H9 (cell line): ENCODE results near the gene SCARB2. TPM values are rescaled to one million over a fixed set of nuclear protein-coding genes. Genes with fewer than 3 reads are reported as not detected.

ENCODE experiments used
- DNase-seq: peaks from one replicate; pipeline ENCODE4 v3.0.0-alpha.2; 2017
- H2AFZ ChIP-seq: one replicate; pipeline ENCODE4 v1.6.1; 2013; ENCODE audit warnings: mild to moderate bottlenecking, low read length, control low read depth, moderate library complexity
- H2AK5ac ChIP-seq: 2 replicates; pipeline ENCODE4 v1.6.1; 2013; ENCODE audit warnings: low read length, control low read depth, mixed read lengths; ENCODE audit not compliant: insufficient read length
- H2BK120ac ChIP-seq: one replicate; pipeline ENCODE4 v1.6.1; 2013; ENCODE audit warnings: low read depth, mild to moderate bottlenecking, low read length, control low read depth, inconsistent platforms; ENCODE audit not compliant: poor library complexity, severe bottlenecking
- H2BK12ac ChIP-seq: 2 replicates; pipeline ENCODE4 v1.6.1; 2013; ENCODE audit warnings: low read length, control low read depth, mixed read lengths, low read depth; ENCODE audit not compliant: insufficient read length
- H2BK15ac ChIP-seq: 2 replicates; pipeline ENCODE4 v1.6.1; 2013; ENCODE audit warnings: low read depth, low read length, control low read depth
- H2BK20ac ChIP-seq: one replicate; pipeline ENCODE4 v1.6.1; 2013; ENCODE audit warnings: low read depth, mild to moderate bottlenecking, low read length, control low read depth, inconsistent platforms; ENCODE audit not compliant: poor library complexity, severe bottlenecking
- H2BK5ac ChIP-seq: 2 replicates; pipeline ENCODE4 v1.6.1; 2013; ENCODE audit warnings: low read length, control low read depth, mixed read lengths; ENCODE audit not compliant: insufficient read length
- H3K14ac ChIP-seq: 2 replicates; pipeline ENCODE4 v1.6.1; 2013; ENCODE audit warnings: low read length, control low read depth; ENCODE audit not compliant: insufficient read depth
- H3K18ac ChIP-seq: 2 replicates; pipeline ENCODE4 v1.6.1; 2013; ENCODE audit warnings: low read depth, mild to moderate bottlenecking, mixed read lengths, low read length, control low read depth; ENCODE audit not compliant: insufficient read length
- H3K23ac ChIP-seq: 2 replicates; pipeline ENCODE4 v1.6.1; 2013; ENCODE audit warnings: low read length, control low read depth, mixed read lengths, low read depth; ENCODE audit not compliant: insufficient read length
- H3K23me2 ChIP-seq: 2 replicates; pipeline ENCODE4 v1.6.1; 2013; ENCODE audit warnings: low read depth, mild to moderate bottlenecking, mixed read lengths, low read length, control low read depth; ENCODE audit not compliant: insufficient read length, poor library complexity, severe bottlenecking
- H3K27ac ChIP-seq: 2 replicates; pipeline ENCODE4 v1.5.1; 2013; ENCODE audit warnings: low read length, control low read depth, mixed read lengths, low read depth; ENCODE audit not compliant: insufficient read length
- H3K27me3 ChIP-seq: 2 replicates; pipeline ENCODE4 v1.6.1; 2013; ENCODE audit warnings: low read length, control low read depth, inconsistent platforms; ENCODE audit not compliant: insufficient read depth
- H3K4ac ChIP-seq: 2 replicates; pipeline ENCODE4 v1.6.1; 2013; ENCODE audit warnings: low read depth, mild to moderate bottlenecking, control low read depth, inconsistent platforms, low read length, moderate library complexity
- H3K4me1 ChIP-seq: 2 replicates; pipeline ENCODE4 v1.6.1; 2013; ENCODE audit warnings: low read length, control low read depth, inconsistent platforms; ENCODE audit not compliant: insufficient read depth
- H3K4me2 ChIP-seq: 2 replicates; pipeline ENCODE4 v1.6.1; 2013; ENCODE audit warnings: low read length, control low read depth, mixed read lengths; ENCODE audit not compliant: insufficient read length, insufficient read depth
- H3K56ac ChIP-seq: 2 replicates; pipeline ENCODE4 v1.6.1; 2013; ENCODE audit warnings: low read depth, mild to moderate bottlenecking, mixed read lengths, low read length, control low read depth; ENCODE audit not compliant: insufficient read length
- H3K79me1 ChIP-seq: 2 replicates; pipeline ENCODE4 v1.6.1; 2013; ENCODE audit warnings: low read depth, mild to moderate bottlenecking, moderate library complexity, low read length, control low read depth, inconsistent platforms; ENCODE audit not compliant: insufficient read depth, poor library complexity, severe bottlenecking
- H3K79me2 ChIP-seq: 2 replicates; pipeline ENCODE4 v1.6.1; 2013; ENCODE audit warnings: low read length, control low read depth, inconsistent platforms; ENCODE audit not compliant: insufficient read depth
- H3K9ac ChIP-seq: 2 replicates; pipeline ENCODE4 v1.6.1; 2013; ENCODE audit warnings: low read length, control low read depth, mixed read lengths; ENCODE audit not compliant: insufficient read length; ENCODE audit errors: extremely low read depth
- H3K9me3 ChIP-seq: one replicate; pipeline ENCODE4 v1.6.1; 2013; ENCODE audit warnings: low read depth, low read length, inconsistent platforms; ENCODE audit not compliant: control insufficient read depth
- H3T11ph ChIP-seq: one replicate; pipeline ENCODE4 v1.6.1; 2013; ENCODE audit warnings: mild to moderate bottlenecking, low read length, control low read depth, inconsistent platforms
- H4K20me1 ChIP-seq: one replicate; pipeline ENCODE4 v1.6.1; 2013; ENCODE audit not compliant: control insufficient read depth, insufficient read length, insufficient read depth
- H4K5ac ChIP-seq: 2 replicates; pipeline ENCODE4 v1.6.1; 2013; ENCODE audit warnings: low read depth, mild to moderate bottlenecking, mixed read lengths, low read length, control low read depth; ENCODE audit not compliant: insufficient read length
- H4K8ac ChIP-seq: replicated peaks from 2 replicates; pipeline ENCODE4 v1.6.1; 2013; ENCODE audit warnings: low read length, control low read depth, mixed read lengths, low read depth; ENCODE audit not compliant: insufficient read length
- H4K91ac ChIP-seq: 2 replicates; pipeline ENCODE4 v1.6.1; 2013; ENCODE audit warnings: low read depth, mild to moderate bottlenecking, moderate library complexity, mixed read lengths, low read length, control low read depth; ENCODE audit not compliant: insufficient read length
- H3K27ac Mint-ChIP-seq, 3 experiments: 2 replicates in 2 of 3; 3 replicates in 1 of 3; pipeline ENCODE4 v1.8.0; 2020 to 2021; ENCODE audit warnings: mixed read lengths in 3 of 3, mild to moderate bottlenecking in 1 of 3, moderate library complexity in 1 of 3
- H3K27me3 Mint-ChIP-seq: 2 replicates; pipeline ENCODE4 v1.8.0; 2021; ENCODE audit warnings: low read depth, mild to moderate bottlenecking, moderate library complexity, mixed read lengths
- H3K36me3 Mint-ChIP-seq, 3 experiments: 2 replicates in 2 of 3; 3 replicates in 1 of 3; pipeline ENCODE4 v1.8.0; 2020 to 2021; ENCODE audit warnings: low read depth in 3 of 3, mixed read lengths in 3 of 3; ENCODE audit not compliant: insufficient read depth in 1 of 3
- H3K4me1 Mint-ChIP-seq, 2 experiments: 2 replicates each; pipeline ENCODE4 v1.8.0; 2020; ENCODE audit warnings: mixed read lengths in 2 of 2
- H3K4me3 Mint-ChIP-seq, 2 experiments: 2 replicates in 1 of 2; 3 replicates in 1 of 2; pipeline ENCODE4 v1.8.0; 2020 to 2021; ENCODE audit warnings: mild to moderate bottlenecking in 2 of 2, mixed read lengths in 2 of 2, moderate library complexity in 1 of 2
- H3K9me3 Mint-ChIP-seq, 2 experiments: 2 replicates in 1 of 2; 3 replicates in 1 of 2; pipeline ENCODE4 v1.8.0; 2020; ENCODE audit warnings: mild to moderate bottlenecking in 2 of 2, mixed read lengths in 2 of 2, moderate library complexity in 1 of 2
- total RNA-seq: library from RNA; stranded (reverse); gene quantifications from 2 replicates; pipeline ENCODE4 v1.2.1, GENCODE V29; 2021
- TF ChIP-seq, protein P1 (sequence below): fragments of 200-600 bp; sonication (generic); conservative IDR thresholded peaks from 3 replicates; pipeline ENCODE4 v1.8.0; 2021; ENCODE audit warnings: antibody characterized with exemption, mild to moderate bottlenecking

SCARB2 gene
- total RNA-seq, 1 experiment from 2014 or later = 36.4 TPM

DNA sequence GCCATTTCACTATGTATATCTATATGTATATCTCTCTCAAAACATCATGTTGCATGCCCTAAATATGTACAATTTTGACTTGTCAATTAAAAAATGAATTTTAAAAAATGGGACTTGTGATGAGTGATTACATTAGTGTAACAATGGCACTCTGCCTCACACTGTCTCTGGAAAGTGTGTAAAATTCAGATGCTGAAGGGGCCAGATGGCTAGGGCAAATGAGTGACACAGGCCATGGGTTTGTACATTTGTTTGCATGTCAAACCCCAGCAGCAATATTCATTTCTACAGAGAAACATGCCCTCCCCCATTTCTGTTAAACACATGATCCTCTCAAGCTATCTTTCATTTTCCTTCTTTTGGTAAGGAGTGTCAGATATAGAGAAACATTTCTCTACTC is 8.1 kb downstream of the SCARB2 start:
- Mint-ChIP-seq H3K4me3 (no peak overlapping the region), H3K27ac (no peak overlapping the region; a peak in 1 of 7 replicates), H3K9me3 (no peaks in the 10 kb centered on the region), H3K27me3 (no peaks in the 10 kb centered on the region), H3K36me3 (no peaks in the 10 kb centered on the region; a peak in 1 of 7 replicates), H3K4me1 (peaks cover 8 to 13% of the 10 kb centered on the region in 2 experiments)
- Histone ChIP-seq H3K56ac (no peak overlapping the region), H2BK20ac (no peak overlapping the region), H2BK5ac (no peak overlapping the region), H2AFZ (no peak overlapping the region), H2BK120ac (no peak overlapping the region), H3K18ac (no peak overlapping the region), H3K14ac (no peak overlapping the region), H4K8ac (no peak overlapping the region), H3K4me1 (no peaks in the 10 kb centered on the region), H3K4me2 (no peak overlapping the region), H4K91ac (no peak overlapping the region), H3T11ph (no peak overlapping the region), H2AK5ac (no peak overlapping the region), H3K9ac (no peak overlapping the region), H3K27ac (no peak overlapping the region), H2BK15ac (no peak overlapping the region), H3K27me3 (no peaks in the 10 kb centered on the region), H3K9me3 (no peaks in the 10 kb centered on the region), H3K23me2 (no peaks in the 10 kb centered on the region), H3K79me2 (no peaks in the 10 kb centered on the region; the same call in 1 of the 2 replicates), H3K4ac (no peak overlapping the region), H3K23ac (no peak overlapping the region), H4K5ac (no peak overlapping the region), H3K79me1 (no peaks in the 10 kb centered on the region), H2BK12ac (no peak overlapping the region), H4K20me1 (no peaks in the 10 kb centered on the region)
- TF ChIP-seq, protein P1, sequence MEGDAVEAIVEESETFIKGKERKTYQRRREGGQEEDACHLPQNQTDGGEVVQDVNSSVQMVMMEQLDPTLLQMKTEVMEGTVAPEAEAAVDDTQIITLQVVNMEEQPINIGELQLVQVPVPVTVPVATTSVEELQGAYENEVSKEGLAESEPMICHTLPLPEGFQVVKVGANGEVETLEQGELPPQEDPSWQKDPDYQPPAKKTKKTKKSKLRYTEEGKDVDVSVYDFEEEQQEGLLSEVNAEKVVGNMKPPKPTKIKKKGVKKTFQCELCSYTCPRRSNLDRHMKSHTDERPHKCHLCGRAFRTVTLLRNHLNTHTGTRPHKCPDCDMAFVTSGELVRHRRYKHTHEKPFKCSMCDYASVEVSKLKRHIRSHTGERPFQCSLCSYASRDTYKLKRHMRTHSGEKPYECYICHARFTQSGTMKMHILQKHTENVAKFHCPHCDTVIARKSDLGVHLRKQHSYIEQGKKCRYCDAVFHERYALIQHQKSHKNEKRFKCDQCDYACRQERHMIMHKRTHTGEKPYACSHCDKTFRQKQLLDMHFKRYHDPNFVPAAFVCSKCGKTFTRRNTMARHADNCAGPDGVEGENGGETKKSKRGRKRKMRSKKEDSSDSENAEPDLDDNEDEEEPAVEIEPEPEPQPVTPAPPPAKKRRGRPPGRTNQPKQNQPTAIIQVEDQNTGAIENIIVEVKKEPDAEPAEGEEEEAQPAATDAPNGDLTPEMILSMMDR = no peak
- no peak for DNase-seq
